Calu3 (cell line): ENCODE data around the gene SYCP2. TPM values are rescaled to one million over a fixed set of nuclear protein-coding genes. Genes with fewer than 3 reads are reported as not detected.
A peak's percentile ranks its signal among the peaks of the same experiment; 100 is the strongest.

Experiments used
- BruUV-seq: library from RNA; stranded (reverse); fragments of 400-500 nt; replicated peaks from 2 replicates; lab custom pipeline; 2021; lab: Mats Ljungman, UMichigan
- CTCF ChIA-PET: fragments of 300-600 bp; sonication (Branson Sonifier 250); formaldehyde crosslinking; loops from one replicate; lab custom pipeline; 2022; ENCODE audit warnings: antibody characterized with exemption; lab: Charles Lee
- DNase-seq: peaks from one replicate; pipeline ENCODE4 v3.0.0; 2022
- H3K27ac Mint-ChIP-seq: one replicate; pipeline ENCODE4 v1.8.0; 2022; ENCODE audit warnings: mixed read lengths; ENCODE audit not compliant: unreplicated experiment
- H3K27me3 Mint-ChIP-seq: one replicate; pipeline ENCODE4 v1.8.0; 2022; ENCODE audit warnings: mixed read lengths; ENCODE audit not compliant: unreplicated experiment
- H3K36me3 Mint-ChIP-seq: one replicate; pipeline ENCODE4 v1.8.0; 2022; ENCODE audit warnings: mild to moderate bottlenecking, moderate library complexity, mixed read lengths; ENCODE audit not compliant: insufficient read depth, unreplicated experiment
- H3K4me1 Mint-ChIP-seq: one replicate; pipeline ENCODE4 v1.8.0; 2022; ENCODE audit warnings: mild to moderate bottlenecking, low read depth, mixed read lengths; ENCODE audit not compliant: unreplicated experiment
- H3K4me3 Mint-ChIP-seq: one replicate; pipeline ENCODE4 v1.8.0; 2022; ENCODE audit warnings: mild to moderate bottlenecking, low read depth, moderate library complexity, mixed read lengths; ENCODE audit not compliant: unreplicated experiment
- H3K9me3 Mint-ChIP-seq: one replicate; pipeline ENCODE4 v1.8.0; 2022; ENCODE audit warnings: low read depth, mixed read lengths; ENCODE audit not compliant: unreplicated experiment
- intact Hi-C: fragments of 100-400 bp; cut with micrococcal nuclease; formaldehyde crosslinking; loops from one replicate; pipeline ENCODE4 v1.10.0; 2022; ENCODE audit not compliant: unreplicated experiment
- total RNA-seq: library from RNA; stranded (reverse); gene quantifications from 2 replicates; pipeline ENCODE4 v1.2.3, GENCODE V29; 2022
- TF ChIP-seq, protein P1 (sequence below): fragments of 200-600 bp; IDR thresholded peaks from one replicate; pipeline ENCODE4 v1.8.0; 2022; ENCODE audit warnings: antibody characterized with exemption; ENCODE audit not compliant: unreplicated experiment

SYCP2 gene
- total RNA-seq, 1 experiment from 2014 or later = 56.0 TPM

DNA sequence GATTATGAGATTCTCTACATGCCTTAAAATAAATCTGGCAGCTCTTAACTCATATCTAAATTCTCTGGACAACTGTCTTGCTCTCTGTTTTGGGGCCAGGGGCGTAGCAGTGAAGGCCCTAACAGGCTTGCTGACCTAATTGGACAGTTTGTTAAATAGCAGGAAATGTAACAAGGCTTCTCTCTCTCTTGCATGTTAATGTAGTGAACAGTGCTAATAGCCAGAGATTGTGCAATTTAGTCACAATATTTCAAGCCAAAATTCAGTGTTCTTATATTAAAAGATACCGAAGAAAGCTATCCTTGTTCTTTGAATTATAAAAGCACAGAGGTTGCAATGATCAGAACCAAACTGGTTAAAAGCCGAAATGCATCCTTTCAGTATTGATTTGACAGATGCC, 3.7 kb upstream of the SYCP2 start:
- intact Hi-C loops = no loop called here
- Mint-ChIP-seq H3K9me3 (no peaks in the 10 kb centered on the region), H3K27ac (no peak overlapping the region), H3K4me1 (peaks cover 35% of the 10 kb centered on the region), H3K27me3 (no peaks in the 10 kb centered on the region), H3K36me3 (peaks cover 60% of the 10 kb centered on the region), H3K4me3 (no peak overlapping the region)
- DNase-seq = no peak
- CTCF ChIA-PET = interaction anchor here (0.7 kb wide), 1 partner anchor 578 kb away, joined by 3 read pairs; no protein-coding TSS in a partner anchor
- BruUV-seq = no TSS peak
- TF ChIP-seq, protein P1, sequence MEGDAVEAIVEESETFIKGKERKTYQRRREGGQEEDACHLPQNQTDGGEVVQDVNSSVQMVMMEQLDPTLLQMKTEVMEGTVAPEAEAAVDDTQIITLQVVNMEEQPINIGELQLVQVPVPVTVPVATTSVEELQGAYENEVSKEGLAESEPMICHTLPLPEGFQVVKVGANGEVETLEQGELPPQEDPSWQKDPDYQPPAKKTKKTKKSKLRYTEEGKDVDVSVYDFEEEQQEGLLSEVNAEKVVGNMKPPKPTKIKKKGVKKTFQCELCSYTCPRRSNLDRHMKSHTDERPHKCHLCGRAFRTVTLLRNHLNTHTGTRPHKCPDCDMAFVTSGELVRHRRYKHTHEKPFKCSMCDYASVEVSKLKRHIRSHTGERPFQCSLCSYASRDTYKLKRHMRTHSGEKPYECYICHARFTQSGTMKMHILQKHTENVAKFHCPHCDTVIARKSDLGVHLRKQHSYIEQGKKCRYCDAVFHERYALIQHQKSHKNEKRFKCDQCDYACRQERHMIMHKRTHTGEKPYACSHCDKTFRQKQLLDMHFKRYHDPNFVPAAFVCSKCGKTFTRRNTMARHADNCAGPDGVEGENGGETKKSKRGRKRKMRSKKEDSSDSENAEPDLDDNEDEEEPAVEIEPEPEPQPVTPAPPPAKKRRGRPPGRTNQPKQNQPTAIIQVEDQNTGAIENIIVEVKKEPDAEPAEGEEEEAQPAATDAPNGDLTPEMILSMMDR = no peak

DNA sequence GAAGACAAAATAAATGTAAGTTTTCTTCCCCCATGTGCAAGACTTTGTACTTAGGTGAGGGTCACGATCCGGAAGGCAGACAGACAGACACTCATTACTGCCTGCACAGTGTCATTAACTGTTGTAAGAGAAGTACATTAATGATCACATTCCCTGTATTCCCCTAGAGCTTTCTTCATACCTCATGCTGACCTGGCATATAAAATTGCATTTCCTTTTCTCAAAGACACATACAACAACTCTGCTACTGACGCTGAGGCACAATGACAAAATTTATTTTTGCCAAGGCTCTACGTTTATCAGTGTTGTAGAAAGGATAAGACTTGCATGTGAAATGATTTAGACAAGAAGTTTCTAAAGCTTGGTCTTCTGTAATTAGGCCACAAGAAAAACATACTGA, 3.0 kb upstream of the SYCP2 start:
- Mint-ChIP-seq H3K36me3 (peaks cover 61% of the 10 kb centered on the region), H3K27ac (no peak overlapping the region), H3K4me1 (peaks cover 37% of the 10 kb centered on the region), H3K4me3 (no peak overlapping the region), H3K9me3 (no peaks in the 10 kb centered on the region), H3K27me3 (no peaks in the 10 kb centered on the region)
- no TSS peak for BruUV-seq
- no peak for DNase-seq
- CTCF ChIA-PET = interaction anchor here (0.6 to 0.7 kb wide), 2 partner anchors 135 to 579 kb away, joined by 3 read pairs; no protein-coding TSS in a partner anchor
- intact Hi-C loops = no loop called here
- TF ChIP-seq, protein P1 = no peak

DNA sequence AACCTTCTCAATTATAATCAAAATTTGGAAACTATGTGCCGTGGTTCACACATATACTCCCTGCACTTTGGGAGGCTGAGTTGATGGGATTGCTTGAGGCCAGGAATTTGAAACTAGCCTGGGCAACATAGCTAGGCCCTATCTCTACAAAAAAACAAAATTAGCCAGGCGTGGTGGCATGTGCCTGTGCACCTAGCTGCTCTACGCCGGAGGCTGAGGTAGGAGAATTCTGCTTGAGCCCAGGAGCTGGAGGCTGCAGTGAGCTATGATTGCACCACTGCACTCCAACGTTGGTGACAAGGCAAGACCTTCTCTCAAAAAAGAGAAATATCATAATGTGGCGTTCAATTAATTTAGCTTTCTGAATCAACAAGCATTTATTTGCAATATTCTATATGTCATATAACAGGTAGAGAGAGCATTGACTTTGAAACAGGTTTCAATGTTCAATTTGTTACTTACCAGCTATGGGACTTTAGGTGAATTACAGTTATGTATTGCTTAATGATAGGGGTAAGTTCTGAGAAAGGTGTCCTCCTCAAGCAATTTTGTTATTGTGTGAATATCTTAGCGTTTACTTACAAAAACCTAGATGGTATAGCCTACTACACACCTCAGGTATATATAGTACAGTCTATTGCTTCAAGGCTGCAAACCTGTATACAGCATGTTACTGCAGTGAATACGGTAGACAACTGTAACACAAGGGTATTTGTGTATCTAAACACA, 2.2 kb upstream of the SYCP2 start:
- TF ChIP-seq, protein P1 = no peak
- Mint-ChIP-seq H3K36me3 (peaks cover 53% of the 10 kb centered on the region), H3K4me3 (no peak overlapping the region), H3K9me3 (no peaks in the 10 kb centered on the region), H3K27ac (no peak overlapping the region), H3K4me1 (peaks cover 32% of the 10 kb centered on the region), H3K27me3 (no peaks in the 10 kb centered on the region)
- intact Hi-C loops = no loop called here
- no peak for DNase-seq
- BruUV-seq = no TSS peak
- CTCF ChIA-PET = no interaction called here

DNA sequence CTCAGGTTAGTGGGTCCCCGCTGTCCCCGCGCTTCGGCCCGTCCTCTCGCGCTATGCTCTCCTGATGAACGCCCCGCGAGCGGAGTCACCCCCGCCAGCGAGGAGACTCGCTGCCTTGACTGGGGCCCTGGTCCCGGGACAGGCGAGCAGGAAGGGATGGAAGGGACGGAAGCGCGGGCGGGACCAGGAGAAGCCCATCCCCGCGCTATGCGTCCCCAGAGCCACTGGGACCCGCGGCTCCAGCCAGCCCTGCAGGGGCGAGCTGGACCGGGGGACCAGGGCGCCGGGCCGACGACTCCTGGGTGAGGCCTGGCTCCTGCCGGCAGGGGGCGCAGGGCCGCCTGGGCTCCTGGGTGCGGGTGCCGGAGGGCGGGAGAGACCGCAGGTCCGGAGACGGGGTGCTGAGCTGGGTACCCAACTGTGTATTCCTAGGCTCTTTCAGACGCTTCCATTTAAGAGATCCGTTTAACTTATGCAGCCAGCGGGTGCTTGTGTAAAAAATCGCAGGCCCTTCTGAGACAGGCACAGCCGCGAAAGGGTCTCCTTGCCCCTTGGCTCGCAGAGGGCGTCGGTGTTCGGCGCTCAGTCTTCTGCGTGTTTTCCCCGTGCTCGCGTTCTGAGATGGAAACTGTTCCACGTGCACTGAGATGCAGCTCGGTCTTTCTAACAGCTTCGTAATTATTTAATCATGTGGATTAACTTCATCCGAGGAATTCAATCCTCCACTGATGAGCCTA, 580 bp upstream of the SYCP2 start:
- BruUV-seq = no TSS peak
- Mint-ChIP-seq H3K4me3 (peak overlapping the region; percentile 85), H3K36me3 (peaks cover 37% of the 10 kb centered on the region), H3K4me1 (peaks cover 44% of the 10 kb centered on the region), H3K27ac (peak overlapping the region; percentile 79), H3K9me3 (no peaks in the 10 kb centered on the region), H3K27me3 (no peaks in the 10 kb centered on the region)
- CTCF ChIA-PET = interaction anchor here (0.6 to 1.7 kb wide), 11 partner anchors 8 to 123 kb away, joined by 3 to 7 read pairs (median 4); no protein-coding TSS in a partner anchor
- DNase-seq = peak; percentile 98
- intact Hi-C loops = no loop called here
- TF ChIP-seq, protein P1 = peak; percentile 98
